Neuronal stem cell (in vitro differentiated cells): Measurements from ENCODE around the gene KCNN3.

Experiments
- DNase-seq: peaks from one replicate; pipeline ENCODE4 v3.0.0-alpha.2; 2013; ENCODE audit warnings: low spot score
- H2AFZ ChIP-seq: one replicate; pipeline ENCODE4 v1.6.1; 2013; ENCODE audit warnings: mild to moderate bottlenecking, low read length, inconsistent platforms
- H2AK5ac ChIP-seq: 2 replicates; pipeline ENCODE4 v1.6.1; 2013; ENCODE audit warnings: low read depth, mild to moderate bottlenecking, inconsistent platforms, low read length, moderate library complexity, mixed read lengths
- H2BK120ac ChIP-seq: 2 replicates; pipeline ENCODE4 v1.6.1; 2013; ENCODE audit warnings: low read depth, mild to moderate bottlenecking, inconsistent platforms, low read length, moderate library complexity, mixed read lengths
- H2BK12ac ChIP-seq: one replicate; pipeline ENCODE4 v1.6.1; 2013; ENCODE audit warnings: low read length, inconsistent platforms
- H2BK15ac ChIP-seq: 2 replicates; pipeline ENCODE4 v1.6.1; 2013; ENCODE audit warnings: mild to moderate bottlenecking, low read length, inconsistent platforms, mixed read lengths
- H2BK5ac ChIP-seq: one replicate; pipeline ENCODE4 v1.6.1; 2013; ENCODE audit warnings: inconsistent platforms, mild to moderate bottlenecking, low read length, moderate library complexity
- H3K14ac ChIP-seq: one replicate; pipeline ENCODE4 v1.6.1; 2013; ENCODE audit warnings: low read length, inconsistent platforms
- H3K18ac ChIP-seq: 2 replicates; pipeline ENCODE4 v1.6.1; 2013; ENCODE audit warnings: low read length, inconsistent platforms
- H3K23ac ChIP-seq: 2 replicates; pipeline ENCODE4 v1.6.1; 2013; ENCODE audit warnings: low read depth, mild to moderate bottlenecking, mixed read lengths, low read length, inconsistent platforms; ENCODE audit not compliant: poor library complexity
- H3K27ac ChIP-seq: replicated peaks from 3 replicates; pipeline ENCODE4 v1.5.1; 2013; ENCODE audit warnings: low read length, inconsistent platforms
- H3K27me3 ChIP-seq, 3 experiments: 2 replicates each; pipeline ENCODE4 v1.6.1; 2013; ENCODE audit warnings: low read length in 3 of 3, mild to moderate bottlenecking in 2 of 3, inconsistent platforms in 1 of 3, low read depth in 1 of 3, mixed read lengths in 1 of 3, moderate library complexity in 1 of 3; ENCODE audit not compliant: control insufficient read depth in 3 of 3, insufficient read depth in 3 of 3
- H3K36me3 ChIP-seq, 2 donors: replicated peaks in 1 of 2; 2 replicates each; pipeline ENCODE4 v1.6.1; 2013; ENCODE audit warnings: low read length in 2 of 2; ENCODE audit not compliant: control insufficient read depth in 2 of 2, insufficient read depth in 2 of 2
- H3K4ac ChIP-seq: 2 replicates; pipeline ENCODE4 v1.6.1; 2013; ENCODE audit warnings: inconsistent platforms, mild to moderate bottlenecking, low read length, moderate library complexity
- H3K4me1 ChIP-seq, 2 donors: 1 replicate in 1 of 2; 2 replicates in 1 of 2; pipeline ENCODE4 v1.6.1; 2013; ENCODE audit warnings: low read length in 2 of 2, low read depth in 1 of 2; ENCODE audit not compliant: control insufficient read depth in 2 of 2, insufficient read depth in 1 of 2
- H3K4me2 ChIP-seq: one replicate; pipeline ENCODE4 v1.6.1; 2013; ENCODE audit warnings: mild to moderate bottlenecking, low read length, inconsistent platforms; ENCODE audit not compliant: insufficient read depth, poor library complexity, severe bottlenecking
- H3K4me3 ChIP-seq, 2 donors: 2 replicates each; pipeline ENCODE4 v1.5.1; 2013; ENCODE audit warnings: low read length in 2 of 2, mild to moderate bottlenecking in 2 of 2, inconsistent platforms in 1 of 2, moderate library complexity in 1 of 2
- H3K79me1 ChIP-seq: one replicate; pipeline ENCODE4 v1.6.1; 2013; ENCODE audit warnings: low read depth, mild to moderate bottlenecking, inconsistent platforms, low read length, moderate library complexity
- H3K9ac ChIP-seq: one replicate; pipeline ENCODE4 v1.6.1; 2013; ENCODE audit warnings: mild to moderate bottlenecking, low read depth, low read length, inconsistent platforms; ENCODE audit not compliant: poor library complexity
- H3K9me3 ChIP-seq, 2 donors: replicated peaks in 1 of 2; 2 replicates each; pipeline versions ENCODE3 to v1.6.1; 2013; ENCODE audit warnings: low read length in 2 of 2, mild to moderate bottlenecking in 2 of 2, inconsistent platforms in 1 of 2, low read depth in 1 of 2, mixed read lengths in 1 of 2, moderate library complexity in 1 of 2; ENCODE audit not compliant: control insufficient read depth in 2 of 2, insufficient read depth in 1 of 2
- H4K8ac ChIP-seq: one replicate; pipeline ENCODE4 v1.6.1; 2013; ENCODE audit warnings: low read depth, mild to moderate bottlenecking, inconsistent platforms, low read length, moderate library complexity
- H4K91ac ChIP-seq: one replicate; pipeline ENCODE4 v1.6.1; 2013; ENCODE audit warnings: low read length, low read depth, mild to moderate bottlenecking, inconsistent platforms; ENCODE audit not compliant: poor library complexity
- WGBS, 2 donors: extraction: QIAGEN DNeasy Blood & Tissue Kit; methylation state at CpG; one replicate each; pipeline ENCODE4 v1.1.7; 2013; ENCODE audit warnings: missing lambda C conversion rate in 2 of 2, mixed read lengths in 1 of 2; ENCODE audit not compliant: insufficient read length in 2 of 2, insufficient replicate concordance in 1 of 2; ENCODE audit errors: extremely low coverage in 2 of 2; 5-methylcytosine and 5-hydroxymethylcytosine counted together

The KCNN3 gene

DNA sequence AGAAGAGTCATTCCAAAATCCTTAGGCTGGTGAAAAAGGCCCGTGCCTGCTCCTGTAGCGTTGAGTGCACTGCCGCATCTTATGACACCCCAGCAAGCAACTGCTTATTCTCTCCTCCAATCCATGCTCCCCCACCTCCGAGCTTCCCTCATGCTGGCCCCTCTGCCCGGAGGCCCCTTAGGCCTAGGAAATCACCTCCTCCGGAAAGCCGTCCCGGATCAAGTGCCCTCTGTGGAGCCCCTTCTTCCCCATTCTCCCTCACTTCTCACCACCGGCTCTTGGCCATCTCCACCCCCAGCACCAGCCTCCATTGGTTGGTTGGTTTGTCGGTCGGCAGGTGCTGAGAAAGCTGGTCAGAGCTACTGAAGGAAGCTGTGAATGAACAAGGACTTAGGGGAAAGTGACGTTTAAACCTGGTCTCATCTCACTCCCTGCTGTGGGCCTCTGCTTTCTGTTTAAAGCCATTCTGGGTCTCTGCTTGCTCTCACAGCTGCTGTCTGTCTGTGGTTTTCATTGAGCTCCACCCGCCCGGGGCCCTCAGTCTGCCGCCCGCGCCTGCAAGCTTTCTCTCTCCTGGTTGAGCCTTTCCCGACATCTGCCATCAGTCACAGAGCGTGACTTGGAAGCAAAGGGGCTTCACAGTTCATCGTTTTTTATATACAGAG lies 122.2 kb downstream of the KCNN3 start:
- H2AK5ac ChIP-seq = peak overlapping the region; percentile 20
- H2BK120ac ChIP-seq = no peak overlapping the region
- no peak overlapping the region for H3K4me2 ChIP-seq
- peaks cover 0 to 8% (median 0%) of the 10 kb centered on the region in 3 experiments for H3K27me3 ChIP-seq
- H3K36me3 ChIP-seq = no peaks in the 10 kb centered on the region
- H4K91ac ChIP-seq = no peak overlapping the region
- H3K14ac ChIP-seq = no peak overlapping the region
- no peak overlapping the region for H3K9ac ChIP-seq
- no peak for DNase-seq
- H3K27ac ChIP-seq = no peak overlapping the region
- peak overlapping the region; percentile 3 for H3K18ac ChIP-seq
- H2BK15ac ChIP-seq = no peak overlapping the region
- H3K79me1 ChIP-seq = no peaks in the 10 kb centered on the region
- H2AFZ ChIP-seq = peak overlapping the region; percentile 61
- H4K8ac ChIP-seq = no peak overlapping the region
- WGBS, 2 donors = no CpG with 5 or more reads among the region's 20 CpGs
- peaks cover 19 to 42% of the 10 kb centered on the region in 2 donors for H3K4me1 ChIP-seq
- no peak overlapping the region for H2BK5ac ChIP-seq
- H3K9me3 ChIP-seq = no peaks in the 10 kb centered on the region
- H3K4me3 ChIP-seq = peak overlapping the region in 1 of 2 donors; percentile 3
- H3K23ac ChIP-seq = no peak overlapping the region
- H3K4ac ChIP-seq = no peak overlapping the region
- H2BK12ac ChIP-seq = no peak overlapping the region

DNA sequence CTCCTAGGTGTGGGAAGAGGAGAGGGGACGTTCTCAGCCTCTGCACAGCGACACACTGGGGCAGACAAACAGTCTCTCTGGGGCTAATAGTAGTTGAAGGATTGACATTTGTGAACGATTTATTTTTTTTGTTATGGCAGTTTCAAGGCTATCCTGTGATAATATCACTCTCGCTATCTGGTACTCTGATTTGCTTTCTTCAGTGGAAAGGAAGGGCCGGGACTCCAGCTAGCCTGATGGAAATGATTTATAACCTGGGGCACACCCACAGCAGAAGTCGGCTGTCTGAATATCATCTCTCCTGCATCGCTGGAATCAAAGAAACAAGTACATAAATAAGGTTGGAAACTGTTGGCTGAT lies 122.7 kb downstream of the KCNN3 start:
- H3K36me3 ChIP-seq = no peaks in the 10 kb centered on the region
- no peak for DNase-seq
- no peak overlapping the region for H3K4ac ChIP-seq
- peaks cover 19 to 42% of the 10 kb centered on the region in 2 donors for H3K4me1 ChIP-seq
- H3K27me3 ChIP-seq = peaks cover 0 to 8% (median 0%) of the 10 kb centered on the region in 3 experiments
- no peak overlapping the region for H3K18ac ChIP-seq
- WGBS, 2 donors = no CpG with 5 or more reads among the region's 7 CpGs
- H3K4me2 ChIP-seq = no peak overlapping the region
- H3K9me3 ChIP-seq = no peaks in the 10 kb centered on the region
- H3K79me1 ChIP-seq = no peaks in the 10 kb centered on the region
- H3K27ac ChIP-seq = no peak overlapping the region
- H3K23ac ChIP-seq = no peak overlapping the region
- H4K8ac ChIP-seq = no peak overlapping the region
- peak overlapping the region; percentile 61 for H2AFZ ChIP-seq
- no peak overlapping the region for H2BK12ac ChIP-seq
- no peak overlapping the region for H2AK5ac ChIP-seq
- no peak overlapping the region for H3K9ac ChIP-seq
- no peak overlapping the region for H3K14ac ChIP-seq
- H3K4me3 ChIP-seq = no peak overlapping the region
- H2BK15ac ChIP-seq = no peak overlapping the region
- H4K91ac ChIP-seq = no peak overlapping the region
- no peak overlapping the region for H2BK120ac ChIP-seq
- no peak overlapping the region for H2BK5ac ChIP-seq

DNA sequence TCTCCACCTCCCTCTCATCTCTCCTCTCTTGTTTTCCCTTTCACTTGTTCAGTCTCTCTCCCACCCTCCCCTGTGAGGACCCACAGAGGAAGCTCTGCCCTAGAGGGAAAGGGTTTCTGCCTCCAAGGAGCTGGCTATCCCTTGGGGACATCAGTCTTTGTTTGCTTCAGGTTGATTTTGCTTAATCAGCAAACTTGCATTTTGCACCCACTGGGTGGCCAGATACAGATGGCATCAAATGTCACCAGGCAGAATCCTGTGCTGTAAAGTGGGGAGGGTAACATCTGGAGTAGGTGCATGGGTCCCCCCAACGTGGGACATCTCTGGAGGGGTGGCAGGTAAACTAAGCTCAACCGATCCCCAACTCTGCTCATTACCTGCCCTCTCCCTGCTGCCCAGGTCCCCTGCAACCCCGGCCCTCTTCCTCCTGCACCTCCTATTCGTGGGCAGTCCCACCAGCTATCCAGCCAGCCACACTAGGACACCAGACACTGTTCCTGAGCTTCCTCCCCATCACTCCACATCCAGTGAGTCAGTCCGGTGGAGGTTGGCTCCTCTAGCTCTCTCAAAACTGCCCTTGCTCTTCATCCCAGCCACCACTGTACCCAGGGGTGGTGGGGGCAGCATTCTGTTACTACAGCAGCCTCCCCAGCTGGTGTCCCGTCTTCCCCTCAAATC lies 123.3 kb downstream of the KCNN3 start:
- H3K14ac ChIP-seq = peak overlapping the region; percentile 91
- no peak overlapping the region for H3K27ac ChIP-seq

DNA sequence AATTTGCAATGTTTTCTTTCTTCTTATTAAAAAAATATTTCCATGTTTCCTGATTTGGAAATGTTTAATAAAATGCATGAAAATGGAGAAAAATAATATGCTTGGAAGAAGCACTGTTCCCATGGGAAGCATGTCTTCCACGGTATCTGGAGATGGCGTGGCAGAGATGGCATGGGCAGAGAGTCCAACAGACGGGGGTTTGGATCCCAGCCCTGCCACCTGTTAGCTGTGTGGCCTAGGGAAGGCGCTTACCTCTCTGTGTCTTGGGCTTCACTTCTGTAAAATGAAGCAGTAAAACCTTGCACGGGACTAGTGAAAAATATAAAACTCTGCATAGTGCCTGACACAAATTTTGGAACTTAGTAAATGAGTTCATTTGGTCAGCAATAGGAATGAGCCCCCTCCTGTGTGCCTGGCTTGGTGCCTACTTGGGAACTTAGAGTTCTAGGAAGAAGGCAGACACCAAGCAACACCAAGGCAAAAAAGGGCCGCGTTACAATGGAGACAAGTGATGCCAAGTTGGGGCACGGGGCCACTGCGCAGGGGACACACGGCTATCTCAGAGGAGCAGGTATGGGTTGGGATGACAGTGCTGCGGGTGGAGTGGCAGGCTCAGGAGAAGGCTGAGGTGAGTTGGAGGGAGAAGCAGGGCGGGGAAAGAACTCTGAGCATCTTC lies 124.2 kb downstream of the KCNN3 start:
- Histone ChIP-seq H3K18ac (no peak overlapping the region), H2BK15ac (no peak overlapping the region), H2BK120ac (no peak overlapping the region), H2AK5ac (no peak overlapping the region), H2BK5ac (no peak overlapping the region), H3K4me2 (no peak overlapping the region), H2AFZ (no peak overlapping the region), H3K27me3 (peaks cover 0 to 8% (median 0%) of the 10 kb centered on the region in 3 experiments), H3K36me3 (no peaks in the 10 kb centered on the region), H2BK12ac (no peak overlapping the region), H4K91ac (no peak overlapping the region), H3K79me1 (no peaks in the 10 kb centered on the region), H3K9me3 (peaks cover 0 to 4% of the 10 kb centered on the region in 2 donors), H3K4me1 (peaks cover 16 to 31% of the 10 kb centered on the region in 2 donors), H3K4ac (no peak overlapping the region), H4K8ac (no peak overlapping the region), H3K14ac (no peak overlapping the region), H3K27ac (no peak overlapping the region), H3K9ac (peak overlapping the region; percentile 71), H3K4me3 (no peak overlapping the region), H3K23ac (no peak overlapping the region)
- no CpG with 5 or more reads among the region's 12 CpGs for WGBS, 2 donors
- no peak for DNase-seq

More for the DNA sequence above, 123.3 kb downstream of the KCNN3 start:
- H2BK15ac ChIP-seq = no peak overlapping the region
- no peak overlapping the region for H3K23ac ChIP-seq
- peaks cover 0 to 8% (median 0%) of the 10 kb centered on the region in 3 experiments for H3K27me3 ChIP-seq
- H3K4me3 ChIP-seq = no peak overlapping the region
- H4K91ac ChIP-seq = no peak overlapping the region
- H4K8ac ChIP-seq = no peak overlapping the region
- H2BK5ac ChIP-seq = no peak overlapping the region
- DNase-seq = no peak
- H3K9me3 ChIP-seq = no peaks in the 10 kb centered on the region
- H2AK5ac ChIP-seq = no peak overlapping the region
- no peak overlapping the region for H2BK120ac ChIP-seq
- peaks cover 19 to 40% of the 10 kb centered on the region in 2 donors for H3K4me1 ChIP-seq
- no peak overlapping the region for H2AFZ ChIP-seq
- no peaks in the 10 kb centered on the region for H3K79me1 ChIP-seq
- WGBS, 2 donors = no CpG with 5 or more reads among the region's 6 CpGs
- H3K18ac ChIP-seq = no peak overlapping the region
- no peak overlapping the region for H3K9ac ChIP-seq
- no peaks in the 10 kb centered on the region for H3K36me3 ChIP-seq
- H3K4me2 ChIP-seq = no peak overlapping the region
- no peak overlapping the region for H3K4ac ChIP-seq
- H2BK12ac ChIP-seq = no peak overlapping the region
